ENCODE measurements around the gene NINJ2. TPM values are rescaled to one million over a fixed set of nuclear protein-coding genes. Genes with fewer than 3 reads are reported as not detected.

The NINJ2 gene
- total RNA-seq, 1 donor from 2014 or later = not detected

GRCh38 chr12:570921-571794 lies 92.1 kb downstream of the NINJ2 start:
- peak overlapping the region; percentile 52 for H3K4me3 ChIP-seq (ENCODE audit: low read depth, low read length)
- no peaks in the 10 kb centered on the region for H3K36me3 ChIP-seq (ENCODE audit: control insufficient read depth, insufficient read depth, low read length)
- DNase-seq (ENCODE audit: low read depth) = no peak
- TF ChIP-seq CTCF (IDR thresholded peaks at IDR 0.05; ENCODE audit: insufficient read depth, low read length, poor library complexity, severe bottlenecking) = no peak
- no peaks in the 10 kb centered on the region for H3K27me3 ChIP-seq (ENCODE audit: control insufficient read depth, insufficient read depth, low read length)

GRCh38 chr12:570435-570920 lies 92.8 kb downstream of the NINJ2 start:
- Histone ChIP-seq H3K36me3 (ENCODE audit: control insufficient read depth, insufficient read depth, low read length) (no peaks in the 10 kb centered on the region), H3K27me3 (ENCODE audit: control insufficient read depth, insufficient read depth, low read length) (no peaks in the 10 kb centered on the region), H3K4me3 (ENCODE audit: low read depth, low read length) (peak overlapping the region; percentile 52)
- peak; percentile 52 for DNase-seq (ENCODE audit: low read depth)
- no peak for TF ChIP-seq CTCF (IDR thresholded peaks at IDR 0.05; ENCODE audit: insufficient read depth, low read length, poor library complexity, severe bottlenecking)

GRCh38 chr12:569803-570434 lies 93.3 kb downstream of the NINJ2 start:
- no peaks in the 10 kb centered on the region for H3K36me3 ChIP-seq (ENCODE audit: control insufficient read depth, insufficient read depth, low read length)
- peak; percentile 92 for TF ChIP-seq CTCF (IDR thresholded peaks at IDR 0.05; ENCODE audit: insufficient read depth, low read length, poor library complexity, severe bottlenecking)
- H3K27me3 ChIP-seq (ENCODE audit: control insufficient read depth, insufficient read depth, low read length) = no peaks in the 10 kb centered on the region
- peak; percentile 16 for DNase-seq (ENCODE audit: low read depth)
- peak overlapping the region; percentile 52 for H3K4me3 ChIP-seq (ENCODE audit: low read depth, low read length)

- H3K4me3 ChIP-seq (ENCODE audit: low read depth, low read length) = no peak overlapping the region
- DNase-seq (ENCODE audit: low read depth) = no peak
- no peak for TF ChIP-seq CTCF (IDR thresholded peaks at IDR 0.05; ENCODE audit: insufficient read depth, low read length, poor library complexity, severe bottlenecking)
- H3K27me3 ChIP-seq (ENCODE audit: control insufficient read depth, insufficient read depth, low read length) = no peaks in the 10 kb centered on the region
- no peaks in the 10 kb centered on the region for H3K36me3 ChIP-seq (ENCODE audit: control insufficient read depth, insufficient read depth, low read length)
Measured at GRCh38 chr12:569091-569676, 94.1 kb downstream of the NINJ2 start.

GRCh38 chr12:568486-568885 lies 94.8 kb downstream of the NINJ2 start:
- H3K27me3 ChIP-seq (ENCODE audit: control insufficient read depth, insufficient read depth, low read length) = no peaks in the 10 kb centered on the region
- no peak overlapping the region for H3K4me3 ChIP-seq (ENCODE audit: low read depth, low read length)
- no peak for DNase-seq (ENCODE audit: low read depth)
- H3K36me3 ChIP-seq (ENCODE audit: control insufficient read depth, insufficient read depth, low read length) = no peaks in the 10 kb centered on the region
- TF ChIP-seq CTCF (IDR thresholded peaks at IDR 0.05; ENCODE audit: insufficient read depth, low read length, poor library complexity, severe bottlenecking) = no peak

All from kidney epithelial cell (primary cell).